Limb (tissue), 2 donors: ENCODE data around the gene SIGLEC11.
A peak's percentile ranks its signal among the peaks of the same experiment; 100 is the strongest.
"Not testable (repeated sequence)": the region's sequence is repeated elsewhere in the genome, so short reads cannot be mapped to it uniquely, and the experiment has no call there.

Source experiments
- DNase-seq, 2 donors: peaks; one replicate each; pipeline ENCODE4 v3.0.0-alpha.2; 2016; ENCODE audit errors: extremely low spot score in 2 of 2

SIGLEC11 gene

GRCh38 chr19:49981603-49982593 lies 20.9 kb upstream of the SIGLEC11 start:
- DNase-seq = no peak

- DNase-seq = no peak
Measured at GRCh38 chr19:49978324-49978723, 17.4 kb upstream of the SIGLEC11 start.

DNA sequence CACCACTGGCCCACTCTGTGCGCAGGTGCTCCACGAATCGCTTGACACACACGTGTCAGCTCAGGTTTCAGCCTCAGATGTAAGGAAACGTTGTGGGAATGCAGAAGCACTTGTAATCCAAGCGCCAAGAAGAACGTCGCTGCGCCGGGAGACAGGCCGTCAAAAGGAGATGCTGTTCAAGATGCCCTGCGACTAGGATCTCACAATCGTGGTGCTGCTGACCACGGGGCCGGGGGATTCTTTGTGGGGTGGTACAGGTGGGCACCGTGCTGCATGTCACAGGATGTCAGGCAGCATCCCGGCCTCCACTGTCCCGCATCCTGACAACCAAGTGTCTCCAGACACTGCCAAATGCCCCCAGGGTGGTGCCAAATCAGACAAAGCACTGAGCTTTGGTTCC lies 16.9 kb upstream of the SIGLEC11 start:
- no peak for DNase-seq

DNA sequence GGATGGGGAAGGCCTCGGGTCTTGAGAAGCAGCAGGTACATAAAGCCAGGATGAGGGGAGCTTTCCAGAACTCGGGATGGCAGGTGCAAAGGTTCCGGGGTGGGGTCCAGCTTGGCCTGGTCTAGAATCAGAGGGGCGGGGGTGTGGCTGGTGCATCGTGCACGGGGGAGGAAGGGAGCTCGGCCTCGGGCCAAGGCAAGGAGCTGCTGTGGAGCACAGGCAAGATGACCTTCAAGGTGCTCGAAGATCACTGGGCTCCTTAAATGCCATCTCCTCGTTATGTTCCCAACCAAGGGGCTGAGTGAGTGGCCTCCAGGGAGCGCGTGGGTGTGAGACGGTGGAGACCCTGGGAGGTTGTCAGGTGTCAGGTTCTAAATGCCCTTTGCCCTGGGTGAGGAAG lies 16.1 kb upstream of the SIGLEC11 start:
- no peak for DNase-seq

- DNase-seq = no peak
Measured at GRCh38 chr19:49976496-49976895, 15.5 kb upstream of the SIGLEC11 start.

DNA sequence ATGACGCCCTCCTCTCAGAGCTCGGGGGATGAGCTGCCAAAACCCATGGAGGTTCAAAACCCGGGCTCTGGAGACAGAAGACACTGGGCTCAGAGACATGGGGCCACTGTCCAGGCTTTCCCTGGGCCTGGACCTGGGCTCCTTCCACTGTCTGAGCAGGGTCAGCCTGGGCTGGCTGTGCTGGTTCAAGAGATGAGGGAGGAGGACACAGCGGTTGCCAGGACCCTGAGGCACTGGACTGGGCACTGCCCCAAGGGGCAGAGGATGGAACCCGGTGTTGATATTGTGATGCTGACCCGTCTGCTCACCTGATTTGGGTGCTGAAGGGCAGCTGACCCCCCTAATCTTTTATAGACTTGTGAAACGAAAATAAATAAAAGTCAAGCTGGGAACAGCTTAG lies 14.1 kb upstream of the SIGLEC11 start:
- no peak for DNase-seq

DNA sequence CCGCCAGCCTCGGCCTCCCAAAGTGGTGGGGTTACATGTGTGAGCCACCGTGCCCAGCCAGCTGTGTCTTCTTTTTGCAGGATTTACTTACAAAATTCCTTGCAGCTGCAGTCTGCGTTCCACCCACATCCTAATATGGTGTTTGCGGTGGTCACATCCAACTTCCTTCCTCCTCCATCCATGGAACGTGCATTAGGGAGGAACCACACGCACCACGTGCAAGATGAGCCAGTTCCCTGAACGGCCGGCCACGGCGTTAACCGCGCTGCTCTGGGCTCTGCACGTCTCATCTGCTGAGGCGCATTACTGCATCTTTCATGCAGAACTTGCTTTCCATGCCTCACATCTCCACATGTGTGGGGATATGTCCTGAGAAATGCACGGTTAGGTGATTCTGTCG lies 13.0 kb upstream of the SIGLEC11 start:
- DNase-seq = no peak

DNA sequence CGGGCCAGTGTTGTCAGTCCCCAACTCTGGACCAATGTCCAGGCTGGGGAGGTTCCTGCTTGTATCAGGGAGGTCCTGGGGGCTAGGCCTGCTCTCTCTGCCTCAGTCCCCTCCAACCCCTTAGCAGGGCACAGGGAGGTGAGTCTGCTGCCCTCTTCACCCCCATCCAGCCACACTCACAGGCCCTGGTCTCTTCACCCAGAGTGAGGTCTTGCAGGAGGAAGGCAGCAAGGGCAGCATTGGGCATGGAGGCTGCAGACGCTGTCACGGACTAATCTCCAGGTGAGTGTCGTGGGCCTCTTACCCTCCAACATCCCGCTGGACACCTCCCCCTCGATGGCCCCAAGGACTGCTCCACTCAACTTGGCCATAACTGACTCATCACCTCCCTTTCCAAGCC lies 11.9 kb upstream of the SIGLEC11 start:
- no peak for DNase-seq

DNA sequence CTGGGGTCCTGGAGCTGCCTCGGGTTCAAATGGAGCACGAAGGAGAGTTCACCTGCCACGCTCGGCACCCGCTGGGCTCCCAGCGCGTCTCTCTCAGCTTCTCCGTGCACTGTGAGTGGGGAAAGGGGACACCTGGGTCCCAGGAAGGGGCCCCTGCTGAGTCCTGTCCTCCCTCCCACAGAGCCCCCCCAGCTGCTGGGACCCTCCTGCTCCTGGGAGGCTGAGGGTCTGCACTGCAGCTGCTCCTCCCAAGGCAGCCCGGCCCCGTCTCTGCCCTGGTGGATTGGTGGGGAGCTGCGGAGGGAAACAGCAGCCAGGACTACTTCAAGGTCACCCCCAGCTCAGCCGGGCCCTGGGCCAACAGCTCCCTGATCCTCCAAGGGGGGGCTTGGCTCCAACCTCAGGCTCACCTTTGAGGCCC lies 11.0 kb upstream of the SIGLEC11 start:
- DNase-seq = no peak

DNA sequence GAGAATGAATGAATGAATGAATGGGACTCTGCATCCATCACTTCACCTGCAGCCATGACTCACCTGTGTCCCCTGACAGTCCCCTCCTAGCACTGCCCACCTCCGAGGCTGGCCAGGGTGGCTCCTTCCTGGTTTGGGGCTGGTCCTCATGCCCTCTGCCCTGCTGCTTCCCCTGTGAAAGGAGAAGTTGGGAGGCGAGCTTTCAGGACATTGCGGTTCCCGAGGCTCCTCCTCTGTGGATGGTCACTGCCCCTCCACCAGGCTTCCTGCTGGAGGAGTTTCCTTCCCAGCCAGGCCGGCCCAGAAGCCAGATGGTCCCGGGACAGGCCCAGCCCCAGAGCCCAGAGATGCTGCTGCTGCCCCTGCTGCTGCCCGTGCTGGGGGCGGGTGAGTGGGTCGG lies 8.4 kb upstream of the SIGLEC11 start:
- not testable (repeated sequence) for DNase-seq

DNA sequence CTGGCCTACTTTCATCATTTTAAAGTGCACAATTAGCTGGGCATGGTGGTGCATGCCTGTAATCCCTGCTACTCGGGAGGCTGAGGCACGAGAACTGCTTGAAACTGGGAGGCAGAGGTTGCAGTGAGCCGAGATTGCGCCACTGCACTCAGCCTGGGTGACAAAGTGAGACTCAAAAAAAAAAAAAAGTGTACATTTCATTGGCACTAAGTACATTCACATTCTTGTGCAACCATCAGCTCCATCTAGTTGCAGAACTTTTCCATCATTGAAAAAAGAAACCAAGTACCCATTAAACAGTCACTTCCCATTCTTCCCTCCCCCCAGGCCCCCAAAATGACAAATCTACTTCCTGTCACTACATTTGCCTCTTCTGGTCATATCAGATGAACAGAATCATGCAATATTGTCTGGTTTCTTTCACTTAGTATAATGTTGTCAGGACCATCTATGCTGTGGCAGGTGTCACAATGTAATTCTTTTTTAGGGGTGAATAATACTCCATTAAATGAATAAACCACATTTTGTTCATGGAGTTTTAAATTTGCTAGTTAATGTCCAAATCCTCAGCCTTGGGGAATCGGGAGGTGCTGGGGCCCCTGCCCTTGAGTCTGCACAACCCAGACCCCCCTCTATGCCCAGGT lies 7.4 kb upstream of the SIGLEC11 start:
- DNase-seq = no peak

- DNase-seq = not testable (repeated sequence)
Measured at GRCh38 chr19:49959892-49960291, 1.1 kb downstream of the SIGLEC11 start.

- not testable (repeated sequence) for DNase-seq
Measured at GRCh38 chr19:49958596-49958995, 2.4 kb downstream of the SIGLEC11 start.

DNA sequence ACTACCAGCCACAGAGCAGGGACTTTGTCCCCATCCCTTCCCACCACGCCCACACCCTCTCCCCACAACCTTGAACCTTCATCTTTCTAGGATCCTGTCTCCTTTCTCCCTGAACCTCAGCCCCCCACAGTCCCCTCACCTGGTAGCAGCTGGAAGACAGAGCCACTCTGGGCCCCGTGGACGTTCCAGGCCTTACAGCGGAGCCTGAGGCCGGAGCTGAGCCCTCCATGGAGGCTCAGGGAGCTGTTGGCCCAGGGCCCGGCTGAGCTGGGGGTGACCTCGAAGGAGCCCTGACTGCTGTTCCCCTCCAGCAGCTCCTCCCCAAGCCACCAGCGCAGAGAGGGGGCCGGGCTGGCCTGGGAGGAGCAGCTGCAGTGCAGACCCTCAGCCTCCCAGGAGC lies 2.8 kb downstream of the SIGLEC11 start:
- DNase-seq = not testable (repeated sequence)

GRCh38 chr19:49957262-49957915 lies 3.6 kb downstream of the SIGLEC11 start:
- no peak for DNase-seq

DNA sequence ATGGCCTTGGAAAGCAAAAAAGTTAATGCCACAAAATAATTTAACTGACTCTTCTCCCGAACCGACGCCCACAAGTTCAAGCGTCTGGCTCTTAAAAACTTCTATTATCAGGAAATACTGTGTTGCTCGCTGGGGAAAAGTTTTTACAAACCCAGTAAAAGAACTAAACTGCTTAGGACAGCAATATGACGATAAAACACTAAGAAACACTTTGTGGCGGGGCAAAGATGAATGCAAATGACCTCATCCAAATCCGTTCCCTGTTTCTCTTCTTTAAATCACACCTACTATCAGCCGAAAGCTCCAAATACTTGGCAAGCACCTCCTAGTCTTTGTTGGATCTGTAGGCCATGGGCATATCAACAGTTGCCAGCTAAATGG lies 4.9 kb downstream of the SIGLEC11 start:
- DNase-seq = no peak

DNA sequence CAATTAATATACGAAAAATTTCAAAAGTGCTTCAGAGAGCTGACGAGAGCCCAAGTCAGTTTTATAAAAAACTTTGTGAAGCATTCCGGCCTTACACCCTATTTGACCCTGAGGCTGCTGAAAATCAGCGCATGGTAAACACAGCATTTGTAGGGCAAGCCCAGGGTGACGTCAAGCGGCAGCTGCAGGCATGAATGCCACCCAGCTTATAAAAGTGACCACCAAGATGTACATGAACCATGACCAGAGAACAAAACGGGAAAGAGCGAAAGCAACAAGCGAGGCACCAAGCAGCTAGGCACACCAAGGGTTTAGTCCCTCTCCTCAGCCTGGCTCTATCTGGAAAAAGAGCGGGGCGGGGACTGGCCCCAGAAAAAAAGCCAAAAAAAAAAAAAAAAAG lies 6.0 kb downstream of the SIGLEC11 start:
- no peak for DNase-seq

DNA sequence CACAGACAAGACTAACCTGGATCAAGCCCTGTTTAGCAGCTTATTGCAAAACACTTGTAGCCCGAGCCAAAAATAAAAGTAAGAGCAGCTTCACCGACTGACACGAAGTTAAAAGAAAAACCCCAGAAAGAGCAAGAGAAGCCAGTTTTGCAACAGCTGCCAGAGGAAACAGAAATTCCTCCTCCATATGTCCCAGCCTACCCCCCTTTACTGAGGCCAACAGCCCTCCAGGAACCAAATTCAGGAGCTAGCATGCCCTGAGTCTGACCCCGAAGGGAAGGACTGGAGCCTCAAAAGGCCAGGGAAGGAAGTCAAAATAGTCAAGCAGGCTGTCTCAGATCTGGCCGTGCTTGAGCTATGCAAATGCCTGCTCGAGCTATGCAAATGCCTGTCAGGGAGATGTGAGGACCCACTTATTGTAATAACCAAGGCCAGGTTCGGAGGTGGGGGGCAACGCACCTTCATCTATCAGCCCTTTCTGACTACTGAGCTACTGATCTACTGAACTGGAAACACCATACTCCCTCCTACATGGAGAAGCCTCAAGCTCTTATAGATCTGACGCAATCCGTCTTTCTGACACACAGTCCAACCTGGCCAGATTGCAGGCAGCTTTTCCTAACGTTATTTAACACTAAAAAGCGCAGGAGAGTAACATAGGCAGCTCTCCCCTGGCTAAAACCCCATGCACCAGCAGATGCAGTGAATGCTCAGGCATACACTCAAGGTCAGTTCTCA lies 6.7 kb downstream of the SIGLEC11 start:
- DNase-seq = peak; percentile 39 to 42

- no peak for DNase-seq
Measured at GRCh38 chr19:49953416-49953815, 7.6 kb downstream of the SIGLEC11 start.

- DNase-seq = no peak
Measured at GRCh38 chr19:49952906-49953305, 8.1 kb downstream of the SIGLEC11 start.

GRCh38 chr19:49952479-49952836 lies 8.5 kb downstream of the SIGLEC11 start:
- DNase-seq = no peak
